HG03039 (cell line): ENCODE results near the gene MICAL3.

Experiments used
- ATAC-seq: cut with Tn5 transposase; IDR thresholded peaks from one replicate; pipeline ENCODE4 v1.9.1; 2021; ENCODE audit warnings: mild to moderate bottlenecking, moderate library complexity; ENCODE audit not compliant: unreplicated experiment

MICAL3 gene

GRCh38 chr22:17955590-17956379, 68.6 kb downstream of the MICAL3 start:
- ATAC-seq: no peak

- no peak for ATAC-seq
Observed at GRCh38 chr22:17954860-17955587, 69.3 kb downstream of the MICAL3 start.

- no peak for ATAC-seq
Observed at GRCh38 chr22:17954200-17954859, 70.0 kb downstream of the MICAL3 start.

GRCh38 chr22:17953147-17953546, 71.2 kb downstream of the MICAL3 start:
- no peak for ATAC-seq

- no peak for ATAC-seq
Observed at GRCh38 chr22:17952273-17952801, 72.0 kb downstream of the MICAL3 start.

- no peak for ATAC-seq
Observed at GRCh38 chr22:17951315-17951714, 73.0 kb downstream of the MICAL3 start.

- no peak for ATAC-seq
Observed at GRCh38 chr22:17950651-17951214, 73.6 kb downstream of the MICAL3 start.

GRCh38 chr22:17949642-17950473, 74.5 kb downstream of the MICAL3 start:
- no peak for ATAC-seq

GRCh38 chr22:17948101-17948500, 76.3 kb downstream of the MICAL3 start:
- no peak for ATAC-seq

GRCh38 chr22:17946662-17947367, 77.5 kb downstream of the MICAL3 start:
- ATAC-seq: no peak

- no peak for ATAC-seq
Observed at GRCh38 chr22:17945888-17946648, 78.3 kb downstream of the MICAL3 start.

- no peak for ATAC-seq
Observed at GRCh38 chr22:17945156-17945887, 79.0 kb downstream of the MICAL3 start.

- ATAC-seq: no peak
Observed at GRCh38 chr22:17944256-17944655, 80.1 kb downstream of the MICAL3 start.

GRCh38 chr22:17943533-17944249, 80.7 kb downstream of the MICAL3 start:
- no peak for ATAC-seq

- ATAC-seq: no peak
Observed at GRCh38 chr22:17942721-17943120, 81.6 kb downstream of the MICAL3 start.

GRCh38 chr22:17941471-17942406, 82.6 kb downstream of the MICAL3 start:
- no peak for ATAC-seq

GRCh38 chr22:17939579-17939978, 84.8 kb downstream of the MICAL3 start:
- no peak for ATAC-seq
